HEK293 (cell line): ENCODE results near the gene PHACTR2.

Experiments used
- CTCF ChIA-PET: fragments of 350-600 bp; formaldehyde crosslinking; extraction: SDS; loops from one replicate; lab custom pipeline; 2021; ENCODE audit warnings: antibody characterized with exemption; lab: Yijun Ruan, JAX
- POLR2A ChIA-PET: fragments of 300-600 bp; formaldehyde crosslinking; extraction: SDS; loops from one replicate; lab custom pipeline; 2020; ENCODE audit warnings: antibody characterized with exemption, inconsistent platforms; lab: Yijun Ruan, JAX
- H3K27ac ChIP-seq: fragments of 200-500 bp; sonication (Bioruptor generic); 2 replicates; pipeline ENCODE4 v1.5.1; 2014; ENCODE audit warnings: low read depth, low read length, control low read depth, inconsistent platforms; ENCODE audit errors: extremely low read depth
- H3K36me3 ChIP-seq, 2 experiments: fragments of 200-500 bp in 1 of 2; sonication (Bioruptor generic) in 1 of 2; 1 replicate in 1 of 2; 2 replicates in 1 of 2; pipeline ENCODE4 v1.5.1; 2014 to 2017; ENCODE audit warnings: inconsistent platforms in 2 of 2, low read length in 2 of 2; ENCODE audit not compliant: control insufficient read depth in 2 of 2, insufficient read depth in 1 of 2
- H3K4me1 ChIP-seq: fragments of 200-500 bp; sonication (Bioruptor generic); 2 replicates; pipeline ENCODE4 v1.5.1; 2014; ENCODE audit warnings: mild to moderate bottlenecking, low read length, inconsistent platforms; ENCODE audit not compliant: control insufficient read depth, insufficient read depth
- H3K4me3 ChIP-seq: 2 replicates; pipeline ENCODE4 v1.5.1; 2011; ENCODE audit warnings: low read depth, mild to moderate bottlenecking, control low read depth, low read length, moderate library complexity
- H3K9me3 ChIP-seq: fragments of 200-500 bp; sonication (Bioruptor generic); 2 replicates; pipeline ENCODE4 v1.5.1; 2014; ENCODE audit warnings: low read depth, low read length, inconsistent platforms; ENCODE audit not compliant: control insufficient read depth, insufficient read depth
- BCL11B ChIP-seq: fragments of 450-650 bp; formaldehyde crosslinking; IDR thresholded peaks from 2 replicates; pipeline ENCODE4 v1.5.1; 2016; ENCODE audit warnings: low read depth, missing biosample characterization, missing genetic modification characterization
- EGR2 ChIP-seq: fragments of 450-650 bp; formaldehyde crosslinking; IDR thresholded peaks from 2 replicates; pipeline ENCODE4 v1.5.1; 2016; ENCODE audit warnings: low read depth, missing biosample characterization, missing genetic modification characterization
- GFI1B ChIP-seq: fragments of 450-650 bp; formaldehyde crosslinking; IDR thresholded peaks from 2 replicates; pipeline ENCODE4 v1.5.1; 2016; ENCODE audit warnings: missing biosample characterization, missing genetic modification characterization
- GLI2 ChIP-seq: fragments of 450-650 bp; formaldehyde crosslinking; IDR thresholded peaks from 2 replicates; pipeline ENCODE4; 2017; ENCODE audit warnings: missing biosample characterization, missing genetic modification characterization, low read depth, borderline replicate concordance
- KLF1 ChIP-seq: fragments of 450-650 bp; formaldehyde crosslinking; IDR thresholded peaks from 2 replicates; pipeline ENCODE4 v1.5.1; 2016; ENCODE audit warnings: missing biosample characterization, missing genetic modification characterization
- KLF10 ChIP-seq: fragments of 450-650 bp; IDR thresholded peaks from 2 replicates; pipeline ENCODE4 v1.5.1; 2018; ENCODE audit warnings: missing biosample characterization, mild to moderate bottlenecking, missing genetic modification characterization
- MEIS1 ChIP-seq: sonication (generic); formaldehyde crosslinking; IDR thresholded peaks from 2 replicates; pipeline ENCODE4 v1.8.1; 2022; ENCODE audit warnings: missing genetic modification reagents, mild to moderate bottlenecking, borderline replicate concordance
- OVOL3 ChIP-seq: fragments of 450-650 bp; formaldehyde crosslinking; IDR thresholded peaks from 2 replicates; pipeline ENCODE4 v1.5.1; 2016; ENCODE audit warnings: missing biosample characterization, missing genetic modification characterization
- SCRT1 ChIP-seq: fragments of 450-650 bp; formaldehyde crosslinking; IDR thresholded peaks from 2 replicates; pipeline ENCODE4 v1.5.1; 2016; ENCODE audit warnings: missing biosample characterization, missing genetic modification characterization, borderline replicate concordance
- YY1 ChIP-seq: fragments of 450-650 bp; formaldehyde crosslinking; IDR thresholded peaks from 2 replicates; pipeline ENCODE4 v1.5.1; 2018; ENCODE audit warnings: missing biosample characterization, missing genetic modification characterization
- ZBTB17 ChIP-seq: fragments of 450-650 bp; formaldehyde crosslinking; IDR thresholded peaks from 2 replicates; pipeline ENCODE4 v1.5.1; 2016; ENCODE audit warnings: missing biosample characterization, missing genetic modification characterization
- ZBTB44 ChIP-seq: fragments of 450-650 bp; IDR thresholded peaks from 2 replicates; pipeline ENCODE4 v1.5.1; 2018; ENCODE audit warnings: missing biosample characterization, mild to moderate bottlenecking, missing genetic modification characterization
- ZBTB7A ChIP-seq: fragments of 450-650 bp; formaldehyde crosslinking; IDR thresholded peaks from 2 replicates; pipeline ENCODE4 v1.5.1; 2016; ENCODE audit warnings: low read depth, missing biosample characterization, missing genetic modification characterization
- ZFHX2 ChIP-seq: fragments of 450-650 bp; formaldehyde crosslinking; conservative IDR thresholded peaks from 2 replicates; pipeline ENCODE4 v1.5.1; 2016; ENCODE audit warnings: missing biosample characterization, missing genetic modification characterization
- ZIC2 ChIP-seq: fragments of 450-650 bp; formaldehyde crosslinking; IDR thresholded peaks from 2 replicates; pipeline ENCODE4 v1.5.1; 2016; ENCODE audit warnings: missing biosample characterization, missing genetic modification characterization
- ZNF140 ChIP-seq: fragments of 450-650 bp; formaldehyde crosslinking; IDR thresholded peaks from 2 replicates; pipeline ENCODE4 v1.5.1; 2016; ENCODE audit warnings: missing biosample characterization, missing genetic modification characterization
- ZNF155 ChIP-seq: fragments of 450-650 bp; formaldehyde crosslinking; IDR thresholded peaks from 2 replicates; pipeline ENCODE4 v1.5.1; 2016; ENCODE audit warnings: missing biosample characterization, missing genetic modification characterization
- ZNF157 ChIP-seq: fragments of 450-650 bp; formaldehyde crosslinking; IDR thresholded peaks from 2 replicates; pipeline ENCODE4 v1.5.1; 2016; ENCODE audit warnings: missing biosample characterization, missing genetic modification characterization
- ZNF16 ChIP-seq: fragments of 450-650 bp; formaldehyde crosslinking; IDR thresholded peaks from 2 replicates; pipeline ENCODE4 v1.5.1; 2016; ENCODE audit warnings: low read depth, missing biosample characterization, missing genetic modification characterization
- ZNF169 ChIP-seq: fragments of 450-650 bp; formaldehyde crosslinking; IDR thresholded peaks from 2 replicates; pipeline ENCODE4 v1.5.1; 2016; ENCODE audit warnings: missing biosample characterization, missing genetic modification characterization
- ZNF214 ChIP-seq: fragments of 450-650 bp; formaldehyde crosslinking; IDR thresholded peaks from 2 replicates; pipeline ENCODE4 v1.5.1; 2017; ENCODE audit warnings: missing biosample characterization, mild to moderate bottlenecking, missing genetic modification characterization, borderline replicate concordance
- ZNF223 ChIP-seq: fragments of 450-650 bp; formaldehyde crosslinking; IDR thresholded peaks from 2 replicates; pipeline ENCODE4 v1.5.1; 2016; ENCODE audit warnings: missing biosample characterization, missing genetic modification characterization
- ZNF239 ChIP-seq: fragments of 450-650 bp; formaldehyde crosslinking; IDR thresholded peaks from 2 replicates; pipeline ENCODE4 v1.5.1; 2016; ENCODE audit warnings: missing biosample characterization, missing genetic modification characterization
- ZNF274 ChIP-seq, 2 experiments: fragments of 200-500 bp in 1 of 2; fragments of 450-650 bp in 1 of 2; sonication (Bioruptor generic) in 1 of 2; formaldehyde crosslinking in 1 of 2; IDR thresholded peaks; 2 replicates each; pipeline versions ENCODE4 v1.5.1 to v1.6.1; 2014 to 2016; ENCODE audit warnings: borderline replicate concordance in 1 of 2, inconsistent platforms in 1 of 2, low read length in 1 of 2, missing biosample characterization in 1 of 2, missing genetic modification characterization in 1 of 2
- ZNF335 ChIP-seq: fragments of 450-650 bp; formaldehyde crosslinking; conservative IDR thresholded peaks from 2 replicates; pipeline ENCODE4 v1.5.1; 2016; ENCODE audit warnings: missing biosample characterization, missing genetic modification characterization
- ZNF354C ChIP-seq: fragments of 450-650 bp; formaldehyde crosslinking; IDR thresholded peaks from 2 replicates; pipeline ENCODE4 v1.5.1; 2016; ENCODE audit warnings: missing biosample characterization, missing genetic modification characterization, low read depth, borderline replicate concordance
- ZNF366 ChIP-seq: fragments of 450-650 bp; formaldehyde crosslinking; conservative IDR thresholded peaks from 2 replicates; pipeline ENCODE4 v1.5.1; 2016; ENCODE audit warnings: missing biosample characterization, missing genetic modification characterization
- ZNF37A ChIP-seq: fragments of 450-650 bp; IDR thresholded peaks from 2 replicates; pipeline ENCODE4 v1.5.1; 2018; ENCODE audit warnings: missing biosample characterization, missing genetic modification characterization
- ZNF404 ChIP-seq: fragments of 450-650 bp; formaldehyde crosslinking; IDR thresholded peaks from 2 replicates; pipeline ENCODE4 v1.5.1; 2017; ENCODE audit warnings: missing biosample characterization, missing genetic modification characterization
- ZNF449 ChIP-seq: fragments of 450-650 bp; formaldehyde crosslinking; IDR thresholded peaks from 2 replicates; pipeline ENCODE4 v1.5.1; 2017; ENCODE audit warnings: missing biosample characterization, mild to moderate bottlenecking, missing genetic modification characterization, moderate library complexity
- ZNF544 ChIP-seq: fragments of 450-650 bp; formaldehyde crosslinking; IDR thresholded peaks from 2 replicates; pipeline ENCODE4 v1.5.0; 2017; ENCODE audit warnings: missing biosample characterization, missing genetic modification characterization
- ZNF555 ChIP-seq: fragments of 450-650 bp; formaldehyde crosslinking; conservative IDR thresholded peaks from 2 replicates; pipeline ENCODE4 v1.5.1; 2017; ENCODE audit warnings: missing biosample characterization, mild to moderate bottlenecking, missing genetic modification characterization, inconsistent platforms
- ZNF571 ChIP-seq: fragments of 450-650 bp; formaldehyde crosslinking; IDR thresholded peaks from 2 replicates; pipeline ENCODE4 v1.5.0; 2017; ENCODE audit warnings: missing biosample characterization, missing genetic modification characterization
- ZNF654 ChIP-seq: fragments of 450-650 bp; formaldehyde crosslinking; IDR thresholded peaks from 2 replicates; pipeline ENCODE4 v1.5.1; 2016; ENCODE audit warnings: low read depth, missing biosample characterization, missing genetic modification characterization
- ZNF707 ChIP-seq: fragments of 450-650 bp; formaldehyde crosslinking; IDR thresholded peaks from 2 replicates; pipeline ENCODE4 v1.5.1; 2016; ENCODE audit warnings: missing biosample characterization, missing genetic modification characterization

PHACTR2 gene

GRCh38 chr6:143743301-143744166 is 65.8 kb downstream of the PHACTR2 start (continued):
- TF ChIP-seq ZNF654 (no peak), ZNF404 (tag by site-specific recombination) (no peak), ZNF707 (tag by site-specific recombination) (no peak), ZNF354C (tag by site-specific recombination) (no peak)

- ChIA-PET POLR2A (interaction anchor here (0.8 to 2.2 kb wide), 4 partner anchors 11 to 136 kb away, joined by 3 to 10 read pairs (median 6); partner anchors contain the start of genes LTV1 and PHACTR2), CTCF (interaction anchor here (0.8 to 1.0 kb wide), 2 partner anchors 116 to 152 kb away, joined by 4 to 5 read pairs; no protein-coding TSS in a partner anchor)
- H3K27ac ChIP-seq, result peak overlapping the region; percentile 56
- no peak overlapping the region for H3K4me3 ChIP-seq
- peaks cover 17% of the 10 kb centered on the region for H3K4me1 ChIP-seq
- H3K9me3 ChIP-seq, result no peaks in the 10 kb centered on the region
- no peaks in the 10 kb centered on the region for H3K36me3 ChIP-seq
- TF ChIP-seq ZBTB17, result 0 out of 2 replicates have a peak, but pooled peaks have one; percentile 34
- no peak for TF ChIP-seq ZNF155 (tag by site-specific recombination)
- peak; percentile 67; the same call in 1 of the 2 replicates for TF ChIP-seq ZNF366 (tag by site-specific recombination)
- no peak for TF ChIP-seq SCRT1
- TF ChIP-seq ZNF239 (tag by site-specific recombination), result no peak
- TF ChIP-seq BCL11B (tag by site-specific recombination), result no peak
- no peak for TF ChIP-seq ZIC2 (tag by site-specific recombination)
- TF ChIP-seq ZNF157 (tag by site-specific recombination), result no peak
- TF ChIP-seq ZNF571 (tag by site-specific recombination), result no peak
- no peak for TF ChIP-seq ZNF214
- no peak for TF ChIP-seq YY1 (tag by site-specific recombination)
- TF ChIP-seq ZNF274 (IDR thresholded peaks at IDR 0.05; ENCODE audit: low read length), result no peak
- no peak for TF ChIP-seq ZNF274 (tag by site-specific recombination; IDR thresholded peaks at IDR 0.05; ENCODE audit: borderline replicate concordance)
- TF ChIP-seq EGR2 (tag by site-specific recombination), result no peak
- no peak for TF ChIP-seq ZNF223 (tag by site-specific recombination)
- TF ChIP-seq MEIS1 (CRISPR knock-in tag), result no peak
- no peak for TF ChIP-seq ZNF16 (tag by site-specific recombination)
- TF ChIP-seq ZNF544, result no peak
- no peak for TF ChIP-seq OVOL3 (tag by site-specific recombination)
- TF ChIP-seq ZBTB7A (tag by site-specific recombination), result no peak
- peak; percentile 82 for TF ChIP-seq GFI1B (tag by site-specific recombination)
- TF ChIP-seq ZFHX2 (tag by site-specific recombination), result peak; percentile 41; the same call in 1 of the 2 replicates
- TF ChIP-seq GLI2 (tag by site-specific recombination), result no peak
- no peak for TF ChIP-seq KLF10
- TF ChIP-seq ZNF449 (tag by site-specific recombination), result no peak
- no peak for TF ChIP-seq ZNF37A (tag by site-specific recombination)
- TF ChIP-seq KLF1 (tag by site-specific recombination), result no peak
- no peak for TF ChIP-seq ZBTB44 (tag by site-specific recombination)
- TF ChIP-seq ZNF335 (tag by site-specific recombination), result no peak
- no peak for TF ChIP-seq ZNF555
- no peak for TF ChIP-seq ZNF140 (tag by site-specific recombination)
- no peak for TF ChIP-seq ZNF169
Observed at GRCh38 chr6:143744551-143745165, 66.9 kb downstream of the PHACTR2 start.
